Heart left ventricle (tissue), 16 donors: ENCODE results near the gene UPK3A. TPM values are rescaled to one million over a fixed set of nuclear protein-coding genes. Genes with fewer than 3 reads are reported as not detected.
"Not testable (repeated sequence)": the region's sequence is repeated elsewhere in the genome, so short reads cannot be mapped to it uniquely, and the experiment has no call there.

Experiments
- ATAC-seq, 4 donors: fragments of 200-7000 bp; cut with Tn5 transposase; one replicate each; pipeline ENCODE4 v1.9.1; 2020 to 2022; ENCODE audit warnings: moderate library complexity in 4 of 4, mild to moderate bottlenecking in 3 of 4, moderate number of reproducible peaks in 1 of 4
- DNase-seq, 5 donors: peaks; one replicate each; pipeline ENCODE4 v3.0.0-alpha.2; 2020
- H3K27ac ChIP-seq, 12 donors: fragments of 200-600 bp; sonication (generic) in 4 of 12; one replicate each; pipeline versions ENCODE4 v1.5.0 to v1.8.0; 2016 to 2022; ENCODE audit warnings: mild to moderate bottlenecking in 2 of 12
- H3K27me3 ChIP-seq, 9 donors: fragments of 200-600 bp; sonication (generic) in 2 of 9; one replicate each; pipeline versions ENCODE4 v1.5.1 to v1.8.0; 2016 to 2022; ENCODE audit warnings: mild to moderate bottlenecking in 3 of 9
- H3K36me3 ChIP-seq, 9 donors: fragments of 200-600 bp; sonication (generic) in 2 of 9; one replicate each; pipeline versions ENCODE4 v1.5.0 to v1.8.0; 2018 to 2022; ENCODE audit warnings: mild to moderate bottlenecking in 2 of 9
- H3K4me1 ChIP-seq, 12 donors: fragments of 200-600 bp; sonication (generic) in 4 of 12; one replicate each; pipeline versions ENCODE4 v1.5.0 to v1.8.0; 2016 to 2022; ENCODE audit warnings: mild to moderate bottlenecking in 3 of 12
- H3K4me3 ChIP-seq, 12 donors: fragments of 200-600 bp; sonication (generic) in 4 of 12; one replicate each; pipeline versions ENCODE4 v1.5.0 to v1.8.0; 2017 to 2022; ENCODE audit warnings: mild to moderate bottlenecking in 9 of 12, moderate library complexity in 4 of 12
- H3K9me3 ChIP-seq, 12 donors: fragments of 200-600 bp; sonication (generic) in 4 of 12; one replicate each; pipeline versions ENCODE4 v1.5.0 to v1.8.0; 2016 to 2022; ENCODE audit warnings: mild to moderate bottlenecking in 1 of 12
- POLR2A ChIP-seq, 2 donors: fragments of 450-650 bp; IDR thresholded peaks; one replicate each; pipeline ENCODE4 v1.6.1; 2017; ENCODE audit warnings: antibody characterized with exemption in 2 of 2, mild to moderate bottlenecking in 2 of 2, moderate library complexity in 2 of 2
- WGBS, 4 donors: extraction: QIAGEN DNeasy Blood & Tissue Kit in 2 of 4; methylation state at CpG; one replicate each; pipeline versions ENCODE4 v1.1.5 to v1.1.7; 2013 to 2018; 5-methylcytosine and 5-hydroxymethylcytosine counted together
- intact Hi-C, 10 donors: fragments of 100-400 bp; cut with DNase I; formaldehyde crosslinking; loops; one replicate each; pipeline versions ENCODE4 v1.11.1 to v1.14.2; 2022
- polyA plus RNA-seq, 2 donors: library from polyadenylated mRNA; stranded (reverse); fragments of 200-250 nt; gene quantifications; one replicate each; pipeline ENCODE4 v1.2.3, GENCODE V29; 2013
- total RNA-seq, 9 donors: library from RNA; depleted of rRNA in 2 of 9; stranded (reverse); fragments of >200 nt in 2 of 9; fragmentation: NEBNext Ultra II Directional in 3 of 9; extraction: Animal tissue kit (Norgen Biotek cat#: 25700) in 3 of 9; gene quantifications; one replicate each; pipeline versions ENCODE4 v1.1.0 to v1.2.4, GENCODE V29; 2016 to 2023
- TF ChIP-seq, protein P1 (sequence below), 12 donors: fragments of 200-600 bp; sonication (generic) in 4 of 12; IDR thresholded peaks; one replicate each; pipeline versions ENCODE4 v1.5.0 to v1.8.0; 2018 to 2022; ENCODE audit warnings: antibody characterized with exemption in 12 of 12, mild to moderate bottlenecking in 5 of 12
- donor health status: ischemic (EF 13 %, LVEDD 7.1; RV severe dilation, severe dysfunction).
- donor health status: healthy with polysubstance abuse.
- donor health status: DM: no; HTN: yes; CAD: no.
- donor health status: DM: no; HTN: no; CAD: no.
- donor health status: ischemic (EF 25% LVEDD 6.9; RV normal size, moderate dysfunction).
- donor health status: ischemic (EF 25% LVEDD 5.7; RV mildly dilated, moderate dysfunction).
- donor health status: healthy.
- donor health status: DM: yes; HTN: yes; CAD: no.
- donor health status: ischemic (EF 35%, LVEDD 5.7; RV mildly dilated, moderate dysfunction).
- donor health status: nonischemic (EF 11% LVEDD 7.7; RV severe dilation, severe dysfunction).
- donor health status: DM: yes; HTN: yes; CAD: no.
- donor health status: PGD.
- donor health status: ischemic (EF 29% LVEDD 5.4; RV normal size, mild dysfunction).
- donor health status: nonischemic (EF 23%, LVEDD 6.1; RV moderate dilation, normal function).

Gene UPK3A
- total and polyA plus RNA-seq, 11 donors: 0.15 to 0.45 (median 0.34) TPM; not detected in 8

DNA sequence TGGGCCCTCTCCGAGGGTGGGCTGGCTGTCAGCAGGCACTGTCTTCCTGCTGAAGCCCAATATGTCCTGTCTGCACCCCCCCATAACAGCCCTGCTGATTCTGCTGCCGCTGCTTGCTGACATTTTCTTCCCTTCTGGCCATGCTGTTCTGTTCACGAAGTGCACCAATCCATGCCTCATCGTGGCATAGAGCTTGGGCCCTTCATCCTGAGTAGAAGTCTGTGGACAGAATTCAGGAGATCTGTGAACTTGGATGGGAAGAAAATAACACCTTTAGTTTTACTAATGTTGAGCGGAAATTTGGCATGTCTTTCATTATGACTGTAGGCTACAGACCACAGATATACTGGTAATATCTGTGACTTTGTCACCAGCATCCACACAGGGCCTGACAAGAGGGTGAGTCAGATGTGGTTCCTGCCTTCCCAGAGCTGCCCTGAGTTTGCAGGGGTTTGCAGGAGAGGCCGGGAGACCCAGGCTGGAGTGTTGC is 29.9 kb upstream of the UPK3A start:
- no peak for ATAC-seq

DNA sequence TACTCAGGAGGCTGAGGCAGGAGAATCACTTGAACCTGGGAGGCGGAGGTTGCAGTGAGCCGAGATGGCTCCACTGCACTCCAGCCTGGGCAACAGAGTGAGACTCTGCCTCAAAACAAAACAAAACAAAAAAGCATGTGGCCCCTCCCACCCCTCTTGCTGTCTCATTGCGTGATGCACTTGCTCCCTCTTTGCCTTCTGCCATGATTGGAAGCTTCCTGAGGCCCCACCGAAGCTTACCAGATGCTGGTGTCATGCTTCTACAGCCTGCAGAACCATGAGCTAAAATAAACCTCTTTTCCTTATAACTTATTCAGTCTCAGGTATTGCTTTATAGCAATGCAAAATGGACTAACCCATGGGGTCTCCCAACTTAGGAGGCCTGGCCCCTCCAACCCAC is 26.8 kb upstream of the UPK3A start:
- not testable (repeated sequence) for ATAC-seq

More for the DNA sequence above, 29.9 kb upstream of the UPK3A start:
- no peak for TF ChIP-seq POLR2A (IDR thresholded peaks at IDR 0.05)
- TF ChIP-seq, protein P1, sequence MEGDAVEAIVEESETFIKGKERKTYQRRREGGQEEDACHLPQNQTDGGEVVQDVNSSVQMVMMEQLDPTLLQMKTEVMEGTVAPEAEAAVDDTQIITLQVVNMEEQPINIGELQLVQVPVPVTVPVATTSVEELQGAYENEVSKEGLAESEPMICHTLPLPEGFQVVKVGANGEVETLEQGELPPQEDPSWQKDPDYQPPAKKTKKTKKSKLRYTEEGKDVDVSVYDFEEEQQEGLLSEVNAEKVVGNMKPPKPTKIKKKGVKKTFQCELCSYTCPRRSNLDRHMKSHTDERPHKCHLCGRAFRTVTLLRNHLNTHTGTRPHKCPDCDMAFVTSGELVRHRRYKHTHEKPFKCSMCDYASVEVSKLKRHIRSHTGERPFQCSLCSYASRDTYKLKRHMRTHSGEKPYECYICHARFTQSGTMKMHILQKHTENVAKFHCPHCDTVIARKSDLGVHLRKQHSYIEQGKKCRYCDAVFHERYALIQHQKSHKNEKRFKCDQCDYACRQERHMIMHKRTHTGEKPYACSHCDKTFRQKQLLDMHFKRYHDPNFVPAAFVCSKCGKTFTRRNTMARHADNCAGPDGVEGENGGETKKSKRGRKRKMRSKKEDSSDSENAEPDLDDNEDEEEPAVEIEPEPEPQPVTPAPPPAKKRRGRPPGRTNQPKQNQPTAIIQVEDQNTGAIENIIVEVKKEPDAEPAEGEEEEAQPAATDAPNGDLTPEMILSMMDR (IDR thresholded peaks at IDR 0.05): no peak
- no peaks in the 10 kb centered on the region for H3K9me3 ChIP-seq
- no peak for DNase-seq
- no peak overlapping the region for H3K27ac ChIP-seq
- intact Hi-C loops: no loop called here
- H3K36me3 ChIP-seq: no peaks in the 10 kb centered on the region
- H3K4me3 ChIP-seq: no peak overlapping the region
- H3K4me1 ChIP-seq: no peaks in the 10 kb centered on the region
- no peaks in the 10 kb centered on the region for H3K27me3 ChIP-seq
- WGBS, 4 donors: 78 to 88% (median 83%) methylated on average over 6 of the region's 6 CpGs

DNA sequence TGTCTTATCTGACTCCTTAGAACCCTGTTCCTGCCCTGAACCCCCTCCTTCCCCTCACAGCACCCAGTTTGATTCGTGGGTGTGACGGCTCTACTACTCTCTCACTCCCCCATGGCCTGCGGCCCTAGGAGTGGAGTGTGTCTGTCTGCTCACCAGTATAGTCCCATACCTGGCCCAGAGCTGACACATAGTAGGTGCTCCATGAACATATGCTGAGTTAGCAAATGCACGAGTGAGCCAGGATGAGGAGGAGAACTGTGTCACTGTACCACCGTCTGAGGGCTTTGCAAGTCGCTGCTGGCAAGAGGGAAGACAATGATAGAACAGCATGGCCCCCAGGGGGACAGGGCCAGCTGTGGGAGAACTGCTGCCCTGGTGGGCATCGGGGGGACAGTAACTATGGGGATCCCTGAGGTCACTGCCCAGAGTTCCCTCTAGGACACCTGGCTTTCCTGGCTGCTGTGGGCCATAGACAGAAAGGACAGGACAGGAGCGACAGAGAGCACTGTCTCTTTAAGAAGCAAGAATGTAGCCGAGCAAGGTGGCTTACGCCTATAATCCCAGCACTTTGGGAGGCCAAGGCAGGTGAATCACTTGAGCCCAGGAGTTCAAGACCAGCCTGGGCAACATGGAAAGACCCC is 24.9 kb upstream of the UPK3A start:
- intact Hi-C loops: loop anchor here in 2 of 10 donors (5.0 to 10.0 kb wide), 2 partner anchors 155 to 438 kb away; no protein-coding TSS in a partner anchor
- H3K4me1 ChIP-seq: peaks cover 0 to 25% (median 9%) of the 10 kb centered on the region in 12 donors

More for the DNA sequence above, 26.8 kb upstream of the UPK3A start:
- intact Hi-C loops, DNase-seq, H3K4me3 ChIP-seq, H3K36me3 ChIP-seq, H3K27ac ChIP-seq, H3K9me3 ChIP-seq, H3K27me3 ChIP-seq: not testable (repeated sequence)
- H3K4me1 ChIP-seq: peaks cover 0 to 12% (median under 1%) of the 10 kb centered on the region in 12 donors
- 90 to 99% (median 96%) methylated on average over 4 of the region's 4 CpGs for WGBS, 4 donors

DNA sequence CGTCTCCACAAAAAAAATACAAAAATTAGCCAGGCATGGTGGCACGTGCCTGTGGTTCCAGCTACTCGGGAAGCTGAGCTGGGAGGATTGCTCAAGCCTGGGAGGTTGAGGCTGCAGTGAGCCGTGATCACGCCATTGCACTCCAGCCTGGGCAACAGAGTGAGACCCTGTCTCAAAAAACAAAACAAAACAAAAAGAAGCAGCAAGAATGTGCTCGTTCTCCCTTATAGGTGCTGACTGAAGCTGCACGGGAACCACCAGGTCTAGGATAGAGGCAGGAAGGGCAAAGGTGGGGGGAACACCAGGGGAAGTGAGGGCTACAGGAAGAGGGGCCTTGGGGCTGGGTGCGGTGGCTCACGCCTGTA is 24.4 kb upstream of the UPK3A start:
- not testable (repeated sequence) for H3K27me3 ChIP-seq, H3K9me3 ChIP-seq, H3K4me3 ChIP-seq, DNase-seq, H3K36me3 ChIP-seq, H3K27ac ChIP-seq, ATAC-seq
- intact Hi-C loops: loop anchor here in 2 of 10 donors (5.0 to 10.0 kb wide), 2 partner anchors 156 to 438 kb away; no protein-coding TSS in a partner anchor
- WGBS, 4 donors: 77 to 82% (median 79%) methylated on average over 9 of the region's 9 CpGs
- H3K4me1 ChIP-seq: peaks cover 0 to 25% (median 9%) of the 10 kb centered on the region in 12 donors

More for the DNA sequence above, 24.9 kb upstream of the UPK3A start:
- Histone ChIP-seq H3K27me3 (no peaks in the 10 kb centered on the region), H3K4me3 (no peak overlapping the region), H3K36me3 (no peaks in the 10 kb centered on the region), H3K9me3 (no peaks in the 10 kb centered on the region), H3K27ac (no peak overlapping the region)
- TF ChIP-seq, protein P1 (IDR thresholded peaks at IDR 0.05): no peak
- TF ChIP-seq POLR2A (IDR thresholded peaks at IDR 0.05): no peak
- 73 to 83% (median 78%) methylated on average over 10 of the region's 10 CpGs for WGBS, 4 donors
- ATAC-seq: no peak
- DNase-seq: no peak

DNA sequence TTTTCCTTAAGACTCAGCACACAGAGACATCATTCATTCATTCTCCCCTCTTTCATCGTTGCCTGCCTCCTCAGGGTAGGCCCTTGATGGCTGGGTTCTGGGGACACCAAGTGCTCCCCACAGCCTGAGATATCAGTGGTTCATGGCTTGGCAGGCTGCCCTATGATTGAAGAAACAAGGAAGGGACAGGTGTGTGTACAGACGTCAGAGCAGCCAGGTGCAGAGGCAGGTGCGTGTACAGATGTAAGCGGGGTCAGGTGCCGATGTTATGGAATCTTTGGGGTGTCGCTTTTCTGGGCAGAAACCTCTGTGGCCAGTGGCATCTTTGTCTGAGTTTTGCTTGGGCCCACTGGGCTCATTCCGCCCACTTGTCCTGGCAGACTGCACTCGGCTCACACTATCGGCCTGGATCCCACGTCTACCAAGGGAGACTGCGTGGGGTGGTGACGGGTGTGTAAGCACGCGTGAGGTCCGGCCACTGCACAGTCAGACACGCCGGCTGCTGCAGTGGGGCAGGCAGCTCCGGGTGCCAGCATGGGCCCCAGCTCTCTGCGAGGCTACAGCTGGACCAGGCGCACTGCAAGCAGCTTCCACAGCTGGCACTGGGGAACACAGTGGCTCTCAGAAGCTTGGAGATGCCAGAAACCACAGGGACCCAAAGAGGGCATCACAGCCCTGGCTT is 23.2 kb upstream of the UPK3A start:
- WGBS, 4 donors: 87 to 92% (median 90%) methylated on average over 20 of the region's 20 CpGs
- Histone ChIP-seq H3K27me3 (no peaks in the 10 kb centered on the region), H3K4me3 (no peak overlapping the region), H3K36me3 (no peaks in the 10 kb centered on the region), H3K9me3 (no peaks in the 10 kb centered on the region), H3K27ac (peak overlapping the region in 1 of 12 donors; percentile 13), H3K4me1 (peaks cover 0 to 25% (median 9%) of the 10 kb centered on the region in 12 donors)
- ATAC-seq (no peak), DNase-seq (no peak)
- intact Hi-C loops: loop anchor here in 2 of 10 donors (5.0 to 10.0 kb wide), 2 partner anchors 157 to 439 kb away; no protein-coding TSS in a partner anchor
- TF ChIP-seq POLR2A (IDR thresholded peaks at IDR 0.05): no peak
- TF ChIP-seq, protein P1 (IDR thresholded peaks at IDR 0.05): no peak
